ENCODE data around the gene WDR77.

Gene WDR77

GRCh38 chr1:111436726-111437125 lies 12.3 kb downstream of the WDR77 start:
- no peak for DNase-seq (ENCODE audit: low spot score)

GRCh38 chr1:111424281-111424680 lies 24.8 kb downstream of the WDR77 start:
- no peak for DNase-seq (ENCODE audit: low spot score)

- DNase-seq (ENCODE audit: low spot score): no peak
Measured at GRCh38 chr1:111422546-111423391, 26.3 kb downstream of the WDR77 start.

- no peak for DNase-seq (ENCODE audit: low spot score)
Measured at GRCh38 chr1:111420377-111420776, 28.7 kb downstream of the WDR77 start.

- DNase-seq (ENCODE audit: low spot score): no peak
Measured at GRCh38 chr1:111419037-111419436, 30.0 kb downstream of the WDR77 start.

- DNase-seq (ENCODE audit: low spot score): no peak
Measured at GRCh38 chr1:111417755-111418154, 31.3 kb downstream of the WDR77 start.

GRCh38 chr1:111415461-111415860 lies 33.6 kb downstream of the WDR77 start:
- no peak for DNase-seq (ENCODE audit: low spot score)

GRCh38 chr1:111414756-111415155 lies 34.3 kb downstream of the WDR77 start:
- no peak for DNase-seq (ENCODE audit: low spot score)

GRCh38 chr1:111412839-111413238 lies 36.2 kb downstream of the WDR77 start:
- no peak for DNase-seq (ENCODE audit: low spot score)

GRCh38 chr1:111407301-111407700 lies 41.8 kb downstream of the WDR77 start:
- no peak for DNase-seq (ENCODE audit: low spot score)

GRCh38 chr1:111406321-111406768 lies 42.7 kb downstream of the WDR77 start:
- no peak for DNase-seq (ENCODE audit: low spot score)

- no peak for DNase-seq (ENCODE audit: low spot score)
Measured at GRCh38 chr1:111404588-111404987, 44.5 kb downstream of the WDR77 start.

GRCh38 chr1:111402083-111402482 lies 47.0 kb downstream of the WDR77 start:
- DNase-seq (ENCODE audit: low spot score): no peak

- peak; percentile 49 for DNase-seq (ENCODE audit: low spot score)
Measured at GRCh38 chr1:111399792-111400610, 49.1 kb downstream of the WDR77 start.

- no peak for DNase-seq (ENCODE audit: low spot score)
Measured at GRCh38 chr1:111392460-111392945, 56.6 kb downstream of the WDR77 start.

- DNase-seq (ENCODE audit: low spot score): no peak
Measured at GRCh38 chr1:111392042-111392441, 57.0 kb downstream of the WDR77 start.
